K562 (cell line): ENCODE measurements around the gene SERTAD1. TPM values are rescaled to one million over a fixed set of nuclear protein-coding genes. Genes with fewer than 3 reads are reported as not detected.

Experiments used
- ARNT ChIP-seq, 2 experiments: fragments of 450-650 bp; IDR thresholded peaks; 2 replicates each; pipeline ENCODE4 v1.6.1; 2016; ENCODE audit warnings: mild to moderate bottlenecking in 1 of 2
- BRF2 ChIP-seq: IDR thresholded peaks from 3 replicates; pipeline ENCODE4 v1.6.1; 2011; ENCODE audit warnings: borderline replicate concordance, mild to moderate bottlenecking; ENCODE audit not compliant: insufficient read length, insufficient read depth
- FOS ChIP-seq: IDR thresholded peaks from 3 replicates; pipeline ENCODE4 v1.6.1; 2011; ENCODE audit not compliant: insufficient read length; ENCODE audit errors: extremely low read depth
- HDAC2 ChIP-seq: fragments of 450-650 bp; IDR thresholded peaks from 2 replicates; pipeline ENCODE4 v1.6.1; 2016; ENCODE audit warnings: mild to moderate bottlenecking
- L3MBTL2 ChIP-seq: fragments of 450-650 bp; IDR thresholded peaks from 2 replicates; pipeline ENCODE4 v1.6.1; 2016; ENCODE audit warnings: mild to moderate bottlenecking, moderate library complexity
- PTRF ChIP-seq: fragments of 450-650 bp; IDR thresholded peaks from 2 replicates; pipeline ENCODE4 v1.6.1; 2016; ENCODE audit warnings: mild to moderate bottlenecking, missing genetic modification characterization, missing compliant biosample characterization
- SAP30 ChIP-seq: fragments of 200-600 bp; sonication (generic); IDR thresholded peaks from 2 replicates; pipeline ENCODE4 v1.6.1; 2012; ENCODE audit warnings: borderline replicate concordance, low read depth, mild to moderate bottlenecking, moderate library complexity, low read length, control low read depth, inconsistent platforms; ENCODE audit not compliant: insufficient read depth, poor library complexity, severe bottlenecking
- SMARCC2 ChIP-seq: fragments of 450-650 bp; IDR thresholded peaks from 2 replicates; pipeline ENCODE4 v1.6.1; 2017; ENCODE audit warnings: antibody characterized with exemption, moderate library complexity, mild to moderate bottlenecking, low read depth
- U2AF2 ChIP-seq: fragments of 200-400 bp; formaldehyde crosslinking; optimal IDR thresholded peaks from 2 replicates; pipeline ENCODE3; 2017; ENCODE audit warnings: low read depth, mild to moderate bottlenecking, low read length
- ZNF57 ChIP-seq: fragments of 450-650 bp; formaldehyde crosslinking; IDR thresholded peaks from 2 replicates; pipeline ENCODE4 v1.4.0; 2020; ENCODE audit warnings: mild to moderate bottlenecking, moderate library complexity
- polyA plus RNA-seq, 8 experiments: library from polyadenylated mRNA; depleted of rRNA in 4 of 8; stranded (reverse) in 5 of 8; unstranded in 3 of 8; fragments of >200 nt; fragmentation: Nextera tagmentation in 2 of 8; fragmentation: Illumina TruSeq in 1 of 8; extraction: Ambion mirVana in 2 of 8; extraction: Trizol in 1 of 8; gene quantifications; 2 replicates each; pipeline versions ENCODE4 v1.2.1 to v1.2.3, GENCODE V29; 2011 to 2014; ENCODE audit warnings: inconsistent platforms in 1 of 8, missing spikeins in 1 of 8
- total RNA-seq, 7 experiments: library from RNA; depleted of rRNA in 6 of 7; stranded (reverse); fragments of >200 nt in 6 of 7; fragmentation: Illumina TruSeq in 2 of 7; extraction: Trizol in 2 of 7; gene quantifications; 2 replicates each; pipeline versions ENCODE4 v1.2.1 to v1.2.3, GENCODE V29; 2011 to 2021; ENCODE audit warnings: low replicate concordance in 1 of 7
- TF ChIP-seq, protein P1 (sequence below): sonication (generic); formaldehyde crosslinking; IDR thresholded peaks from 2 replicates; pipeline ENCODE4 v1.8.1; 2023; ENCODE audit warnings: mild to moderate bottlenecking, missing genetic modification reagents, moderate library complexity
- TF ChIP-seq, protein P2 (sequence below): fragments of 250-450 bp; sonication (Bioruptor Pico); IDR thresholded peaks from 2 replicates; pipeline ENCODE4 v1.5.0; 2022; ENCODE audit warnings: mild to moderate bottlenecking
- TF ChIP-seq, protein P3 (sequence below): fragments of 450-650 bp; IDR thresholded peaks from 2 replicates; pipeline ENCODE4 v1.6.1; 2016; ENCODE audit warnings: low read depth

SERTAD1 gene
- total and polyA plus RNA-seq, 9 of the 15 experiments (the other 6 are each of a cell fraction or from before 2014, with no cell fraction given), result 0.15 to 8.7 (median 4.9) TPM

DNA sequence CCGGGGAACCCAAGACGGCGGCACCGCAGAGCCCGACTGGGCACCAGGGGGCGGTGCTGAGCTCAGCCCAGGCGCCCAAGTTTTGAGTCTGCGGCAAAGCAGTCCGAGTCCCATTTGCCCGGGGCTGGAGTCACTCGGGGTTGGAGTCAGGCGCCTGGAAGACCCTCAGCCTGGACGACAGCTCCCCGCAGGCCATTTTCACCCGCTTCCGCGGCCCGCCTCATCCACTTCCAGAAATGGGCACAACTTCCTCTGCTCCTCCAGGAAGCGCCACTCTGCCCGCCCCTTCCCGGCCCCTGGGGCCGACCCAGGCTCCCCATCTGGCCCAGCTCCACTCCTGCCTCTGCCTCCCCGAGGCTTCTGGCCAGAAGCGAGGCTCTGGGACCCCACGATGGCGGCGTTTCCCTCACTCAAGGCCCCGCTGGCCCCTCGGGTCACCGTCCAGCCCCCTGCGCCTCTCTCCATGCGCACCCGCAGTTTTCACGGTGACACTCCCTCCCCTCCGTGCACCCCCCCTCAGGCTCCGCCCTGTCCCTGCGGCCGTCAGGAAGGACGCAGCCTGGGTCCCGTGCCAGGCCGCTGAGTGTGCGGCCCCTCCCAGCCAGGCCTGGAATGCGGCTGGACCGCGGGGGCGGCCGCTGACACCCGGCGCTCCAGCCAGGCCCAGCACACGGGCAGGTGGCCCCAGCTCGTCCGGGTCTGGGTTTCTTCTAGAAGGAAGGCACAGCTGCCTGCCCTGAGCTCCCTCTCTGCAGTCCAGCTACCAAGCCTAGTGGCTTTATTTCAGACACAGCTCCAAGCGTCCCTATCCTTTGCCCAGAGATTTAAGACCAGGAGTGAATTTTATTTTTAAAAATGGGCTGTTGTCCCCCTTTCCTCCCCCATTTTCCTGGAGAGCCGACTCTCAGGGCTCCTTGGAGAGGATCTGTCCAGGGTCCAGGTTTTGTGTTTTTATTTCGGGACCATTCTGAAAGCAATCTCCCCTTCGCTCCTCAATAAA lies 4.7 kb downstream of the SERTAD1 start (continued):
- peak; percentile 73 for TF ChIP-seq L3MBTL2
- TF ChIP-seq SAP30, result peak; percentile 61
- TF ChIP-seq ARNT (IDR thresholded peaks at IDR 0.05), result no peak
- no peak for TF ChIP-seq BRF2
- TF ChIP-seq, protein P1, sequence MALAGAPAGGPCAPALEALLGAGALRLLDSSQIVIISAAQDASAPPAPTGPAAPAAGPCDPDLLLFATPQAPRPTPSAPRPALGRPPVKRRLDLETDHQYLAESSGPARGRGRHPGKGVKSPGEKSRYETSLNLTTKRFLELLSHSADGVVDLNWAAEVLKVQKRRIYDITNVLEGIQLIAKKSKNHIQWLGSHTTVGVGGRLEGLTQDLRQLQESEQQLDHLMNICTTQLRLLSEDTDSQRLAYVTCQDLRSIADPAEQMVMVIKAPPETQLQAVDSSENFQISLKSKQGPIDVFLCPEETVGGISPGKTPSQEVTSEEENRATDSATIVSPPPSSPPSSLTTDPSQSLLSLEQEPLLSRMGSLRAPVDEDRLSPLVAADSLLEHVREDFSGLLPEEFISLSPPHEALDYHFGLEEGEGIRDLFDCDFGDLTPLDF, result no peak
- no peak for TF ChIP-seq U2AF2
- TF ChIP-seq PTRF (tag), result no peak
- TF ChIP-seq, protein P2, sequence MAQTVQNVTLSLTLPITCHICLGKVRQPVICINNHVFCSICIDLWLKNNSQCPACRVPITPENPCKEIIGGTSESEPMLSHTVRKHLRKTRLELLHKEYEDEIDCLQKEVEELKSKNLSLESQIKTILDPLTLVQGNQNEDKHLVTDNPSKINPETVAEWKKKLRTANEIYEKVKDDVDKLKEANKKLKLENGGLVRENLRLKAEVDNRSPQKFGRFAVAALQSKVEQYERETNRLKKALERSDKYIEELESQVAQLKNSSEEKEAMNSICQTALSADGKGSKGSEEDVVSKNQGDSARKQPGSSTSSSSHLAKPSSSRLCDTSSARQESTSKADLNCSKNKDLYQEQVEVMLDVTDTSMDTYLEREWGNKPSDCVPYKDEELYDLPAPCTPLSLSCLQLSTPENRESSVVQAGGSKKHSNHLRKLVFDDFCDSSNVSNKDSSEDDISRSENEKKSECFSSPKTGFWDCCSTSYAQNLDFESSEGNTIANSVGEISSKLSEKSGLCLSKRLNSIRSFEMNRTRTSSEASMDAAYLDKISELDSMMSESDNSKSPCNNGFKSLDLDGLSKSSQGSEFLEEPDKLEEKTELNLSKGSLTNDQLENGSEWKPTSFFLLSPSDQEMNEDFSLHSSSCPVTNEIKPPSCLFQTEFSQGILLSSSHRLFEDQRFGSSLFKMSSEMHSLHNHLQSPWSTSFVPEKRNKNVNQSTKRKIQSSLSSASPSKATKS, result no peak
- no peak for TF ChIP-seq HDAC2
- TF ChIP-seq ZNF57, result no peak
- TF ChIP-seq FOS, result no peak
- TF ChIP-seq, protein P3, sequence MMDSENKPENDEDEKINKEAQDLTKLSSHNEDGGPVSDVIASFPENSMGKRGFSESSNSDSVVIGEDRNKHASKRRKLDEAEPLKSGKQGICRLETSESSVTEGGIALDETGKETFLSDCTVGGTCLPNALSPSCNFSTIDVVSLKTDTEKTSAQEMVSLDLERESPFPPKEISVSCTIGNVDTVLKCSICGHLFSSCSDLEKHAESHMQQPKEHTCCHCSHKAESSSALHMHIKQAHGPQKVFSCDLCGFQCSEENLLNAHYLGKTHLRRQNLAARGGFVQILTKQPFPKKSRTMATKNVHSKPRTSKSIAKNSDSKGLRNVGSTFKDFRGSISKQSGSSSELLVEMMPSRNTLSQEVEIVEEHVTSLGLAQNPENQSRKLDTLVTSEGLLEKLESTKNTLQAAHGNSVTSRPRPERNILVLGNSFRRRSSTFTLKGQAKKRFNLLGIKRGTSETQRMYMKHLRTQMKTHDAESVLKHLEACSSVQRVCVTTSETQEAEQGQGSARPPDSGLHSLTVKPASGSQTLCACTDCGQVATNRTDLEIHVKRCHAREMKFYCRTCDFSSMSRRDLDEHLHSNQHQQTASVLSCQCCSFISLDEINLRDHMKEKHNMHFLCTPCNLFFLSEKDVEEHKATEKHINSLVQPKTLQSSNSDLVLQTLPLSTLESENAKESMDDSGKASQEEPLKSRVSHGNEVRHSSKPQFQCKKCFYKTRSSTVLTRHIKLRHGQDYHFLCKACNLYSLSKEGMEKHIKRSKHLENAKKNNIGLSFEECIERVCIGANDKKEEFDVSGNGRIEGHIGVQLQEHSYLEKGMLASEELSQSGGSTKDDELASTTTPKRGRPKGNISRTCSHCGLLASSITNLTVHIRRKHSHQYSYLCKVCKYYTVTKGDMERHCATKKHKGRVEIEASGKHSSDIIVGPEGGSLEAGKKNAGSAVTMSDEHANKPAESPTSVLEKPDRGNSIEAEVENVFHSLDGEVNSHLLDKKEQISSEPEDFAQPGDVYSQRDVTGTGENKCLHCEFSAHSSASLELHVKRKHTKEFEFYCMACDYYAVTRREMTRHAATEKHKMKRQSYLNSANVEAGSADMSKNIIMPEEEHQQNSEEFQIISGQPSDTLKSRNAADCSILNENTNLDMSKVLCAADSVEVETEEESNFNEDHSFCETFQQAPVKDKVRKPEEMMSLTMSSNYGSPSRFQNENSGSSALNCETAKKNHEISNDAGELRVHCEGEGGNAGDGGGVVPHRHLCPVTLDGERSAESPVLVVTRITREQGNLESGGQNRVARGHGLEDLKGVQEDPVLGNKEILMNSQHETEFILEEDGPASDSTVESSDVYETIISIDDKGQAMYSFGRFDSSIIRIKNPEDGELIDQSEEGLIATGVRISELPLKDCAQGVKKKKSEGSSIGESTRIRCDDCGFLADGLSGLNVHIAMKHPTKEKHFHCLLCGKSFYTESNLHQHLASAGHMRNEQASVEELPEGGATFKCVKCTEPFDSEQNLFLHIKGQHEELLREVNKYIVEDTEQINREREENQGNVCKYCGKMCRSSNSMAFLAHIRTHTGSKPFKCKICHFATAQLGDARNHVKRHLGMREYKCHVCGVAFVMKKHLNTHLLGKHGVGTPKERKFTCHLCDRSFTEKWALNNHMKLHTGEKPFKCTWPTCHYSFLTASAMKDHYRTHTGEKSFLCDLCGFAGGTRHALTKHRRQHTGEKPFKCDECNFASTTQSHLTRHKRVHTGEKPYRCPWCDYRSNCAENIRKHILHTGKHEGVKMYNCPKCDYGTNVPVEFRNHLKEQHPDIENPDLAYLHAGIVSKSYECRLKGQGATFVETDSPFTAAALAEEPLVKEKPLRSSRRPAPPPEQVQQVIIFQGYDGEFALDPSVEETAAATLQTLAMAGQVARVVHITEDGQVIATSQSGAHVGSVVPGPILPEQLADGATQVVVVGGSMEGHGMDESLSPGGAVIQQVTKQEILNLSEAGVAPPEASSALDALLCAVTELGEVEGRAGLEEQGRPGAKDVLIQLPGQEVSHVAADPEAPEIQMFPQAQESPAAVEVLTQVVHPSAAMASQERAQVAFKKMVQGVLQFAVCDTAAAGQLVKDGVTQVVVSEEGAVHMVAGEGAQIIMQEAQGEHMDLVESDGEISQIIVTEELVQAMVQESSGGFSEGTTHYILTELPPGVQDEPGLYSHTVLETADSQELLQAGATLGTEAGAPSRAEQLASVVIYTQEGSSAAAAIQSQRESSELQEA, result no peak
- TF ChIP-seq SMARCC2, result no peak; the same call in 1 of the 2 replicates
